ENCODE measurements around the gene DARS2.
A peak's percentile ranks its signal among the peaks of the same experiment; 100 is the strongest.

DARS2 gene

GRCh38 chr1:173824315-173825081, at the start of gene DARS2, which contains the start of gene CENPL:
Gene DARS2 (plus strand): TSS chr1:173824673. CDS start chr1:173825230, 557 bp downstream.
Gene CENPL (minus strand): TSS chr1:173824883. CDS start chr1:173811299, 13,584 bp downstream.
- Histone ChIP-seq H3K4me3 (replicated peaks; ENCODE audit: low read depth, low read length) (peak within 1 kb of the TSS; percentile 91), H3K27me3 (replicated peaks; ENCODE audit: control insufficient read depth, insufficient read depth, low read length) (no peaks in the 10 kb centered on the region), H3K36me3 (ENCODE audit: control insufficient read depth, insufficient read depth, low read length) (no peaks in the 10 kb centered on the region)
- DNase-seq (ENCODE audit: extremely low read depth, insufficient read length), result peak; percentile 90
- TF ChIP-seq CTCF (IDR thresholded peaks at IDR 0.05; ENCODE audit: insufficient read depth, low read length, poor library complexity, severe bottlenecking), result no peak

- no peaks in the 10 kb centered on the region; the same call in 1 of the 2 replicates for H3K36me3 ChIP-seq (ENCODE audit: control insufficient read depth, insufficient read depth, low read length)
- no peaks in the 10 kb centered on the region for H3K27me3 ChIP-seq (replicated peaks; ENCODE audit: control insufficient read depth, insufficient read depth, low read length)
- DNase-seq (ENCODE audit: extremely low read depth, insufficient read length), result no peak
- TF ChIP-seq CTCF (IDR thresholded peaks at IDR 0.05; ENCODE audit: insufficient read depth, low read length, poor library complexity, severe bottlenecking), result no peak
- H3K4me3 ChIP-seq (replicated peaks; ENCODE audit: low read depth, low read length), result no peak overlapping the region
These were observed 48.8 kb upstream of the DARS2 start for GRCh38 chr1:173775578-173776226.

- no peaks in the 10 kb centered on the region for H3K27me3 ChIP-seq (replicated peaks; ENCODE audit: control insufficient read depth, insufficient read depth, low read length)
- peaks cover 5% of the 10 kb centered on the region for H3K36me3 ChIP-seq (ENCODE audit: control insufficient read depth, insufficient read depth, low read length)
- no peak for DNase-seq (ENCODE audit: extremely low read depth, insufficient read length)
- TF ChIP-seq CTCF (IDR thresholded peaks at IDR 0.05; ENCODE audit: insufficient read depth, low read length, poor library complexity, severe bottlenecking), result no peak
- no peak overlapping the region for H3K4me3 ChIP-seq (replicated peaks; ENCODE audit: low read depth, low read length)
These were observed 44.5 kb upstream of the DARS2 start for GRCh38 chr1:173779936-173780335.

GRCh38 chr1:173784997-173785396, 39.5 kb upstream of the DARS2 start:
- DNase-seq (ENCODE audit: extremely low read depth, insufficient read length), result no peak

GRCh38 chr1:173789841-173790240, 34.6 kb upstream of the DARS2 start:
- no peak for DNase-seq (ENCODE audit: extremely low read depth, insufficient read length)
- TF ChIP-seq CTCF (IDR thresholded peaks at IDR 0.05; ENCODE audit: insufficient read depth, low read length, poor library complexity, severe bottlenecking), result no peak
- H3K27me3 ChIP-seq (replicated peaks; ENCODE audit: control insufficient read depth, insufficient read depth, low read length), result no peaks in the 10 kb centered on the region
- H3K36me3 ChIP-seq (ENCODE audit: control insufficient read depth, insufficient read depth, low read length), result peaks cover 3% of the 10 kb centered on the region
- no peak overlapping the region for H3K4me3 ChIP-seq (replicated peaks; ENCODE audit: low read depth, low read length)

More at GRCh38 chr1:173784997-173785396, 39.5 kb upstream of the DARS2 start:
- TF ChIP-seq CTCF (IDR thresholded peaks at IDR 0.05; ENCODE audit: insufficient read depth, low read length, poor library complexity, severe bottlenecking), result no peak
- Histone ChIP-seq H3K36me3 (ENCODE audit: control insufficient read depth, insufficient read depth, low read length) (peaks cover 5% of the 10 kb centered on the region), H3K27me3 (replicated peaks; ENCODE audit: control insufficient read depth, insufficient read depth, low read length) (no peaks in the 10 kb centered on the region), H3K4me3 (replicated peaks; ENCODE audit: low read depth, low read length) (no peak overlapping the region)

Data from GM06990 (cell line).